ENCODE measurements around the gene PLA2G2D.

DNA sequence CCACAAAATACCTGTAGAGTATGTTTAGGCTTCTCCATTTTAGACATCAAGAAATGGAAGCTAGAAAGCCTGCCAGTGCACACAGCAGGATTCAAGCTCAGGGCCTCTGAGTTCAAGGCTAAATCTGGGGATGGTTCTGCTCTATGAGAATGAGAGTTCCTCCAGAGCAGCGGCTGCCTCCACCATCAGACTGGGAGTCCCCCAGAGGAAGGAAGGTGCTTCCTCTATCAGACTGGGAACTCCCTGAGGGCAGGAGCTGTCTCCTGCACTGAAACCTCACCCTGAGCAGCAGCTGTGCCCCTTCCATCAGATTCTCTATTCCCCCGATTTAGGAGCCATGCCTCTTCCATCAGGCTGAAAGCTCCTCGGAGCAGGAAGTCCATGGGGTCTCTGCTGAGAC is 29.2 kb downstream of the PLA2G2D start:
- TF ChIP-seq, protein P1, sequence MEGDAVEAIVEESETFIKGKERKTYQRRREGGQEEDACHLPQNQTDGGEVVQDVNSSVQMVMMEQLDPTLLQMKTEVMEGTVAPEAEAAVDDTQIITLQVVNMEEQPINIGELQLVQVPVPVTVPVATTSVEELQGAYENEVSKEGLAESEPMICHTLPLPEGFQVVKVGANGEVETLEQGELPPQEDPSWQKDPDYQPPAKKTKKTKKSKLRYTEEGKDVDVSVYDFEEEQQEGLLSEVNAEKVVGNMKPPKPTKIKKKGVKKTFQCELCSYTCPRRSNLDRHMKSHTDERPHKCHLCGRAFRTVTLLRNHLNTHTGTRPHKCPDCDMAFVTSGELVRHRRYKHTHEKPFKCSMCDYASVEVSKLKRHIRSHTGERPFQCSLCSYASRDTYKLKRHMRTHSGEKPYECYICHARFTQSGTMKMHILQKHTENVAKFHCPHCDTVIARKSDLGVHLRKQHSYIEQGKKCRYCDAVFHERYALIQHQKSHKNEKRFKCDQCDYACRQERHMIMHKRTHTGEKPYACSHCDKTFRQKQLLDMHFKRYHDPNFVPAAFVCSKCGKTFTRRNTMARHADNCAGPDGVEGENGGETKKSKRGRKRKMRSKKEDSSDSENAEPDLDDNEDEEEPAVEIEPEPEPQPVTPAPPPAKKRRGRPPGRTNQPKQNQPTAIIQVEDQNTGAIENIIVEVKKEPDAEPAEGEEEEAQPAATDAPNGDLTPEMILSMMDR (conservative IDR thresholded peaks at IDR 0.05; ENCODE audit: low read depth, low read length) = no peak
- TF ChIP-seq EZH2 (IDR thresholded peaks at IDR 0.05; ENCODE audit: borderline replicate concordance, low read depth, low read length, poor library complexity, severe bottlenecking) = no peak
